ENCODE results near the gene ASS1.

The ASS1 gene

GRCh38 chr9:130532426-130533080, 87.8 kb downstream of the ASS1 start:
- no peak for DNase-seq (ENCODE audit: low read depth)

GRCh38 chr9:130535818-130536521, 91.2 kb downstream of the ASS1 start:
- no peak for DNase-seq (ENCODE audit: low read depth)

- DNase-seq (ENCODE audit: low read depth), result no peak
Observed at GRCh38 chr9:130536701-130537107, 91.9 kb downstream of the ASS1 start.

- no peak for DNase-seq (ENCODE audit: low read depth)
Observed at GRCh38 chr9:130537346-130538050, 92.7 kb downstream of the ASS1 start.

GRCh38 chr9:130539420-130540223, 94.9 kb downstream of the ASS1 start:
- DNase-seq (ENCODE audit: low read depth), result no peak

- DNase-seq (ENCODE audit: low read depth), result no peak
Observed at GRCh38 chr9:130541533-130541932, 96.8 kb downstream of the ASS1 start.

- DNase-seq (ENCODE audit: low read depth), result no peak
Observed at GRCh38 chr9:130542038-130542437, 97.3 kb downstream of the ASS1 start.

- DNase-seq (ENCODE audit: low read depth), result no peak
Observed at GRCh38 chr9:130542457-130543228, 97.9 kb downstream of the ASS1 start.

GRCh38 chr9:130543368-130543767, 98.6 kb downstream of the ASS1 start:
- no peak for DNase-seq (ENCODE audit: low read depth)

GRCh38 chr9:130543859-130544258, 99.1 kb downstream of the ASS1 start:
- DNase-seq (ENCODE audit: low read depth), result no peak

GRCh38 chr9:130544364-130544763, 99.6 kb downstream of the ASS1 start:
- DNase-seq (ENCODE audit: low read depth), result no peak

- DNase-seq (ENCODE audit: low read depth), result no peak
Observed at GRCh38 chr9:130548103-130548502, 103.3 kb downstream of the ASS1 start.

GRCh38 chr9:130549093-130549735, 104.5 kb downstream of the ASS1 start:
- DNase-seq (ENCODE audit: low read depth), result no peak
